Endothelial cell of coronary artery (primary cell): Measurements from ENCODE around the gene NKAIN1. TPM values are rescaled to one million over a fixed set of nuclear protein-coding genes. Genes with fewer than 3 reads are reported as not detected.

ENCODE experiments used
- total RNA-seq: library from RNA; depleted of rRNA; stranded (reverse); fragments of >200 nt; gene quantifications from 2 replicates; pipeline ENCODE4 v1.2.3, GENCODE V29; 2014

NKAIN1 gene
- total RNA-seq = under 0.01 TPM in 1 of 2 replicates, not detected in the other

DNA sequence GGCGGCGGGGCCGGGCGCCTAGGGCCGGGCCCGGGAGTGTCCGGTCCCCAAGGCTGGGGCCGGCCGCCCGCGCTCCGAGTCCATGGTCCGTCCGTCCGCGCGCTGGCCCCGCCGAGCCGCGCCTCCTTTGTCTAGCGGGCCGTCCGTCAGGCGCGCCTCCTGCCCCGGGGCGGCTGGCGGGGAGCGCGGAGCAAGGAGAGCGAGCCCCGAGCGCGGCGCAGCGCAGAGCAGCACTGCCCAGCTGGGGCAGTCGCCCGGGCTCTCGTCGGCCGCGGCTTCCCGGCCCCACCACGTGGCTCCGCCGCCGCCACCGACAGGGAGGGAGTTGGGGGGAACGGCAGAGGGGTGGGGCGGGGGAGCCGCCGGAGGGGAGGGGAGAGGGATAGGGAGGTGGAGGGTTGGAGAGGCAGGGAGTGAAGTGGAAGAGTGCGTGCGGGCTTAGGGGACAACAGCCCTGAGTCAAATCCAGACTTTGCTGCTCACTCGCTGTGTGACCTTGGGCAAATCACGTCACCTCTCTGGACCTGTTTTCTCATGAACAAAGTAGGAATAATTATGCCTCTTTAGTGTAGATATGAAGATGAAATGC, at the start of gene NKAIN1:
Gene NKAIN1 (minus strand): TSS at position 235 of the 589 bp plus-strand sequence. CDS start 340 bp downstream, outside the sequence.

Other genes starting within 250 kb of the NKAIN1 start
- 64.9 and 90.3 TPM in 2 replicates for gene PUM1, start 174.2 kb downstream of the NKAIN1 start, total RNA-seq
- 124 and 182 TPM in 2 replicates for gene SNRNP40, start 56.9 kb upstream of the NKAIN1 start, total RNA-seq
- gene ZCCHC17, start 57.1 kb upstream of the NKAIN1 start, total RNA-seq = 30.1 and 48.2 TPM in 2 replicates
- 0.18 and 0.47 TPM in 2 replicates for gene FABP3, start 133.2 kb upstream of the NKAIN1 start, total RNA-seq
- gene SERINC2, start 173.3 kb upstream of the NKAIN1 start, total RNA-seq = 1.8 and 3.6 TPM in 2 replicates